ENCODE measurements around the gene CLN3.
"Not testable (repeated sequence)": the region's sequence is repeated elsewhere in the genome, so short reads cannot be mapped to it uniquely, and the experiment has no call there.

The CLN3 gene

DNA sequence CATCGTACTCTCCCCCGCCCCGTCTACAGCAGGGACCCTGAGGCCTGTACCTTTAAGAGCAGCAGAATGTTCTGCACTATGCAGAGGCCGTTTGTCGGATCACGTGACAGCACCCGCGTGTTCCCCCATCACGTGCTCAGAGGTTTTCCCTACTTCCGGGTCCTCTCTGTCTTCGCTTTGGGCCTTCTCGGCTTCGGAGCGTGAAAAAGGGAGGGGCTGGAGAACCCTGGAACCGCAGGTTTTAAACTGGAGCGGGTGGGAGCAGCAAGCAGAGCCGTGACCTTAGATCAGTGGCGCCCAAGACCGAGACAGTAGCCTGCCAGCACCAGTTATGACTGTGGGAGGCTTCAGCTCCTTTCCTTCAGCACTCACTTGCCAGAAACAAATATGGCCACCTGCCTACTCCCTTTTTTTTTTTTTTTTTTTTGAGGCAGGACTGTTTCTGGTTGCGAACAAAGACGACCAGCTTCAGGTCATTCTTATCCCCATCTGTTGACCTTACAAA lies at the start of gene CLN3:
TSS of gene CLN3 (minus strand) at position 105 of the 505 bp plus-strand sequence. CDS start 315 bp downstream, outside the sequence.
- peak; percentile 96 for DNase-seq

DNA sequence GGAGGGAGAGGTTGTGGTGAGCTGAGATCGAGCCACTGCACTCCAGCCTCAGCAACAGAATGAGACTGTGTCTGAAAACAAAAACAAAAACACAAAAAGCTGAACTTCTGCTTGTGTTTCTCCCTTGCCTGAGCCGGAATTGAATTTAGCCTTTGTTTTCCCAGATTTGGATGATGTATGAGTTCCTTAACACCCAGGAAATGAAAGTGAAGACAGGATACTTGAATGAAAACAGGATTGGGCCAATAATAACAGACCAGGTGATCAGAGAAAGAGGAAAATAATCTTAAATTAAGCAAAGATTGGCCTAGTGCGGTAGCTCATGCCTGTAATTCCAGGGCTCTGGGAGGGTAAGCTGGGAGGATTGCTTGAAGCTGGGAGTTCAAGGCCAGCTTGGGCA lies 48.5 kb upstream of the CLN3 start:
- DNase-seq, result no peak

DNA sequence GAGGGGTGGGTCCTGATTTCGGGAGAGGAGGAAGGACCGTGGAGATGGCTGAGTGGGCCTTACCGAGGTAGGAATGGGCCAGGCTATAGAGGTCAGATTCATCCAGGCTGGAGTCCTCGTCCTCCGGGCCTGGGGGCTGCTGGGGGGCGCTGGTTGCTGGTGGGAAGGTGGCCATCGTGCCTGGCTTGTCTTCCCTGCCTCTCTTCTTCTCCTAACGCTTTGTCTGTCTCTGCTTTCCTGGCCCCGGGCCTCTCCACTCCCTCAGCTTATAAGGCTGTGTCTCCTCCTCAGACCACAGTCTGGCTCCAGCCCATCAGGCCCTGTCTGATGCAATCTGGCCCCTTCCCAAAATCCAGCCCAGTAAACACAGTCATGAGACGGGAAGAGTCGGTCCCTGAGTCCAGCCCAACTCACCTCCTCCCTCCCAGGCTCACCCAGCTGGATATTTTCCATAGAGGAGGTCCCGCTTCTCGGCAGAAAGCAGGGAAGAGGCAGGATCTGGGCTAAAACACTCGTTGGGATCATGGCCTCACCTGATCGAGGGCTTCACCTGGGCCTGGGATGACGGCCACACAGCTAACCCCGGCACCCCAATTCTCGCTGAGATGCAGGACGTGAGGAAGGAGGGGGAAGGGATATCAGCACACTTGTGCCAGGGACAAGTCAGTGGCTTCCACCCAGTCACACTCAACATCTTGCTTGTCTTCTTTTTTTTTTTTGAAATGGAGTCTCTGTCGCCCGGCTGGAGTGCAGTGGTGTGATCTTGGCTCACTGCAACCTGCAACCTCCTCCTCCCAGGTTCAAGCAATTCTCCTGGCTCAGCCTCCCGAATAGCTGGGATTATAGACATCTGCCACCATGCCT lies 47.1 kb upstream of the CLN3 start, which contains the start of gene NUPR1:
TSS of gene NUPR1 (minus strand) at position 242 of the 864 bp plus-strand sequence. CDS start at position 175, 67 bp downstream.
- DNase-seq, result no peak

DNA sequence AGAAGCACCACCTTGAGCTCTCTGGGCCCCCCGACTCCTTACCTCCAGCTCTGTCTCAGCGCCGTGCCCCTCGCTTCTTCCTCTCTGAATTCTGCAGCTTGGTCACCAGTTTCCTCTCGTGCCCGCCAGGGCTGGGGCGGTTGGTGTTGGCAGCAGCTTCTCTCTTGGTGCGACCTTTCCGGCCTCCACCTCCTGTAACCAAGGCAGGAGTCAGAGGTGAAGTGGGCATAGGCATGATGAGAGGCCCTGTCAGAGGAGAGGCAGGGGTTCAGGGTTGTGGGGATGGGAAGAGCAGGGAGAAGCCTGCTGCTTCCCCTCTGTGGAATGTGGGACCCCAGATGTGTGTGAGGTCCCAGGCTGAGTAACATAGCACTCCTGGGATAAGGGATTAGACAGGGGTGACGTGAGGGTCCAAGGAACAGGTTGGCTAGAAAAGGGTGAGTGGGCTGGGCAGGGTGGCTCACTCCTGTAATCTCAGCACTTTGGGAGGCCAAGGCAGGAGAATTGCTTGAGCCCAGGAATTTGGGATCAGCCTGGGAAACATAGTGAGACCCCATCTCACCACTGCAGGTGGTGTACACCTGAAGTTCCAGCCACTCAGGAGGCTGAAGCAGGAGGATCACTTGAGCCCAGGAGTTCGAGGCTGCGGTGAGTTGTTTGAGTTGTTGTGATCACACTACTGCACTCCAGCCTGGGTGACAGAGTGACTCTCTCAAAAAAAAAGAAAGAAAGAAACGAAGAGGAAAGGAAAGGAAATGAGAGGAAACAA lies 46.3 kb upstream of the CLN3 start:
- no peak for DNase-seq

DNA sequence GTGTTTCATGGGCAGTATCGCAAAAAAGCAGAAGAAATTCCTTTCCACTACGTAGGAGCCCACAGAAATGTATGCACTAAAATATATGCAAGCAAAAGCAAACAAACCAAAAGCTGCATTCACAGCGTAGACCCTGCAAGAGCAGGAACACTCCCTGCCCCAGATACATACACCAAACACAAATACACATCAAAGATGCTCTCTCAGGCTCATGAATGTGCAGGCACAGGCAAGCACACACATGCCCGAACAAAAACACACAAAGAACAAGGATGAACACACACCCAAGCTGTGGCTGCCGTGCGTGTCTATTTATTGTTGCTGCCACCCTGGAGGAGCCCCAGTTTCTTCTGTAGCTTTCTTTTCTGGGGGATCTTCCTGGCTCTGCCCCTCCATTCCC lies 45.2 kb upstream of the CLN3 start:
- DNase-seq, result no peak

DNA sequence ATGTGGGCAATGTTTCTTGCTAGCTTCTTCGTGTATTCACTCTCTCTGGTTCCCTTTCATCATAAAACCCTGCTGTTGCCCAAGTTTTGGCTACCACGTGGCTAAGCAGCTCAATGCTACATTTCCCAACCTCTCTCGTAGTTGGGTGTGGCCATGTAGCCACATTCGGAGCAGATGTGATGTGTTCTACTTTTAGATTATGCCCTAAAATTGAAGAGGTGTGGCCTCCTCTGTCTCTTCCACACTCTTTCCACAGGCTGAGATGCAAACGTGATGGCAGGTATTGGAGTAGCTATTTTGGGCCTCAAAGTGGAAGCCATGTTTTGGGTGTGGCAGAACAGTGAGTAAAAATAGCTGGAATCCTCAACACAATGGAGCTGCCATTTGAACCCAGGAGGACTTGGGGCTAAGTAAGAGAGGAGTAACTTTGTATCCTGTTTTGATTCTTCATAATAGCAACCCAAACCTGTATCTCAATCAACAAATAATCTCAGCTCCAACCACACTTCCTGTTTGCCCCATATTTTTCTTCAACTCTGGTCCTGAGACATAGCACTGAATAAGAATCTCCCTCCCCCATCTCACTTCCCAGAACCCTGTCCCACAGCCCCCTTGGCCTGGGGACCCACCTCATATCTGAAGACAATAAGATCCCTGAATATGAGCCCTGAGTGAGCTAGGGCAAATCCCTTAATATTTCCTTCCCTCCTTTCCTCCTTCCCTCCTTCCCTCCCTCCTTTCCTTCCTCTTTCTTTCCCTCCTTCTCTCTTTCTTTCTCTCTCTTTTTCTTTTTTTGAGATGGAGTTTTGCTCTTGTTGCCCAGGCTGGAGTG lies 42.9 kb upstream of the CLN3 start:
- DNase-seq, result no peak

DNA sequence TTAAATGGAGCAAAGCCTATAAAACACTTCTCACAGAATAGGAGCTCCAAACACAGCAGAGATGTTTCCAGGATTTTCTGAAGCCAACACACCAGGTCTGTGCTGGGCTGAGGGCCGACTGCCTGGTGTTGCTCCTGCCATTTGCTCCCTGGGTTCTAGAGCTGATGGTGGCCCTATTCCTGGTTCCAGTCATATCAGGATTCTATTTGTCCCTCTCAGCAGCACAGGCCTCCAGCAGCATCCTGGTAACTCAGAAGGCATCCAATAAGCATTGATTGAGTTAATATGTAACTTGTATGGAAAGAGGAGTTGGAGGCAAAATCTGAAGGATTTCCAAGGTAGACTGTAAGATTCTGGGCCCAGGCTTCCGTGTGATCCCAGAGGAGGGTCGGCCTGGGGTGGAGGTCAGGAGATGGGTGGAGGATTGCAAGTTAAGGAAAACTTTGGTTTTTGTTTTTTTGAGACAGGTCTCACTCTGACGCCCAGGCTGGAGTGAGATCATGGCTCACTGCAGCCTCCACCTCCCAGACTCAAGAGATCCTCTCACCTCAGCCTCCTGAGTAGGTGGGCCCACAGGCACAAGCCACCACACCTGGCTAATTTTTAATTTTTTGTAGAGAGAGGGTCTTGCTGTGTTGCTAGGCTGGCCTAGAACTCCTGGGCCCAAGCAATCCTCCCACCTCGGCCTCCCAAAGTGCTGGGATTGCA lies 41.2 kb upstream of the CLN3 start:
- DNase-seq, result no peak

DNA sequence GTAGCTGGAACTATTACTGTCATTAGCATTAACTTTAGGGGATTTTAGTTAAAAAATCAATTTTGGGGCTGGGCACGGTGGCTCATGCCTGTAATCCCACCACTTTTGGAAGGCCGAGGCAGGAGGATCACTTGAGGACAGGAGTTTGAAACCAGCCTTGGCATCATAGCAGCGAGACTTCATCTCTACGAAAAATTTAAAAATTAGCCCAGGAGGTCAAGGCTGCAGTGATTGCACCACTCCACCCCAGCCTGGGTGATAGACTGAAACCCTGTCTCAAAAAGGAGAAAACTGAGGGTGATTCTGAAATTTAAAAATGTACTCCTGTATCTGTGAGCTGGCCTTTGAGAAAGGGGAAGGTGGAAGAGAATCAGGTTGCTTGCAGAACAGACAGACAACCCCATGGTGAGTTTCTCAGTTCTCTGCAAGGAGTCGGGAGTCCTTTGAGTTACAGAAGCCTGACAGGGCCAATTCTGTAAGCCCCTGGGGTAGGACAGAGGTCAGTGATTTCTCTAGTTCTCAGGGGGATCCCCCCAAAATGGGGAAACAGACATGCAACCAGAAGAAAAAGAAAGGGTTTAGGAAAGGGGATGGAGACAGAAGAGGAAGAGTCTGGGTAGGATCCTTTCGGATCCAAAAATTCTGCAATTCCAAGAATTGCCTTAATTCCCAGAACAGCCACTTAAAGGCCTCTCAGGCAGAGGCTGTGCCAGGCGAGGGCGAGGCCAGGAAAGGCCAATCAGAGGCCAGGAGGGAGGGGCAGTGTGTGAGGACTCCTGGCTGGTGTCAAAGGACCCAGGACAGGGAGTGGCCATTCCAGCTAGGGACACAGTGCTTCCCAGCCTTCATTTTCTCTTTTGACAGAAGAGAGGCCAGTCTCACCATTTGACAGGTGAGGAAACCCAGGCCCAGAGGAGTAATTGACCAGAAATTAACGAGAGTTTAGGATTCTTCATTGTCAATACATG lies 40.2 kb upstream of the CLN3 start:
- DNase-seq, result no peak

DNA sequence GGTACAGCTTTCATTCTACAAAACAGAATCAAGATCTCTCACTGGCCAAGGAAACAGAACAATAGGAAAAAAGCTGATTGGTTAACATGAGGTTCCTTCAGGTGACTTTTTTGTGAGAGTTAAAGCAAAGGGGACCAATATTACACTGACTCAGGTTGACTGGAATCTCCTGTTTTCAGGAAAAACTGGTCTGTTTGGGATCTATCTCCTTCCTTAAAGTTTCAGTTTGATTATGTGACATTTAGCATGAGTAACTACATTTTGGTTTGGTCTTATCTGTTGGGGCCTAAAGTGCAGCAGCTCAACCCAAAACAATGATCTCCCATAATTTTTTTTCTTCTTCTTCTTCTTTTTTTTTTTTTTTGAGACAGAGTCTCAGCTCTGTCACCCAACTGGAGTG lies 37.2 kb upstream of the CLN3 start:
- no peak for DNase-seq

DNA sequence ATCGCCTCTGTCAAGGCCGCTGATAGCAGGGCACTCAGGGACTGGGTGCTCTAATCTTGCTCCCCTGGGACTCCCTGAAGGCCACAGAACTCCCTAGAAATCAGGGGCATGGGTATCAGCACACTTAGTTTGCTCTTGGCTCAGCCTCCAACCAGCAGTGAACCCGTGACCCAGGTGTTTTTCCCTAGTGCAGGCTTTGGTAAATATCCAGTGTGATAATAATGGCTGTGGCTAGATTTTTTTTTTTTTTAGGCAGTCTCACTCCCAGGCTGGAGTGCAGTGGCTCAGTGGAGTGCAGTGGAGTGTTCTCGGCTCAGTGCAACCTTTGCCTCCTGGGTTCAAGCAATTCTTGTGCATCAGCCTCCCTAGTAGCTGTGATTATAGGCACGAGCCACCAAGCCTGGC lies 36.6 kb upstream of the CLN3 start:
- DNase-seq, result no peak

DNA sequence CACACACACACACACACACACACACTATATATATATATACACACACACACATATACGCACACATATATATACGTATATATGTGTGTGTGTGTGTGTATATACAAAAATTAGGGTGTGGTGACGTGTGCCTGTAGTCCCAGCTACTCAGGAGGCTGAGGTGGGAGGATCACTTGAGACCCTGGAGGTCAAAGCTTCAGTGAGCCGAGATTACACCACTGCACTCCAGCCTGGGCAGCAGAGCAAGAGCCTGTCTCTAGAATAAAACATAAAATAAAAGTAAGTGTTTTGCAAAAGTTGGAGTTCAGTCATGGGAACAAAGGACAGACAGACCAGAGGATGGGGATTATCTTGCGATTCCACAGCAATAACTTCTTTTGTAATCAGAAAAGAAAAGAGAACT lies 36.1 kb upstream of the CLN3 start:
- no peak for DNase-seq

DNA sequence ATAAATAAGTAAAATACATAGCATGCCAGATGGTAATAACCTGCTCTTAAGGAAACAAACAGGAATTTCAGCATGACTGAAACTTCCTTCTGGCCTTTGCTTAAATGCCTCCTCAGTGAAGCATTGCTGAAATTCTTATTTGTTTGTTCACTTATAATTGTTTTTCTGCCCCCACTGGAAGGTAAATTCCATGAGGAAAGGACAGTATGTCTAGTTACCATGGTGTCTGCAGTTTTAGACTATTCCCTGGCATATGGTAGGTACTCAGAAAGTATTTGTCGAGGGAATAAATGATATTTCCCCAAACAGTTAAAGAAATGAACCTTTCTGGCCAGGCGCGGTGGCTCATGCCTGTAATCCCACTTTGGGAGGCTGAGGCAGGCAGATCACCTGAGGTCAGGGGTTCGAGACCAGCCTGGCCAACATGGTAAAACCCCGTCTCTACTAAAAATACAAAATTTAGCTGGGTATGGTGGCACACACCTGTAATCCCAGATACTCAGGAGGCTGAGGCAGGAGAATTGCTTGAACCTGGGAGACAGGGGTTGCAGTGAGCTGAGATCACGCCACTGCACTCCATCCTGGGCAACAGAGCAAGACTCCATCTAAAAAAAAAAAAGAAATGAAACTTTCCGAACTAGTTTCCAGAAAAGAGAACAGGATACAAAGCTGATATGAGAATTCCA lies 35.4 kb upstream of the CLN3 start:
- not testable (repeated sequence) for DNase-seq

DNA sequence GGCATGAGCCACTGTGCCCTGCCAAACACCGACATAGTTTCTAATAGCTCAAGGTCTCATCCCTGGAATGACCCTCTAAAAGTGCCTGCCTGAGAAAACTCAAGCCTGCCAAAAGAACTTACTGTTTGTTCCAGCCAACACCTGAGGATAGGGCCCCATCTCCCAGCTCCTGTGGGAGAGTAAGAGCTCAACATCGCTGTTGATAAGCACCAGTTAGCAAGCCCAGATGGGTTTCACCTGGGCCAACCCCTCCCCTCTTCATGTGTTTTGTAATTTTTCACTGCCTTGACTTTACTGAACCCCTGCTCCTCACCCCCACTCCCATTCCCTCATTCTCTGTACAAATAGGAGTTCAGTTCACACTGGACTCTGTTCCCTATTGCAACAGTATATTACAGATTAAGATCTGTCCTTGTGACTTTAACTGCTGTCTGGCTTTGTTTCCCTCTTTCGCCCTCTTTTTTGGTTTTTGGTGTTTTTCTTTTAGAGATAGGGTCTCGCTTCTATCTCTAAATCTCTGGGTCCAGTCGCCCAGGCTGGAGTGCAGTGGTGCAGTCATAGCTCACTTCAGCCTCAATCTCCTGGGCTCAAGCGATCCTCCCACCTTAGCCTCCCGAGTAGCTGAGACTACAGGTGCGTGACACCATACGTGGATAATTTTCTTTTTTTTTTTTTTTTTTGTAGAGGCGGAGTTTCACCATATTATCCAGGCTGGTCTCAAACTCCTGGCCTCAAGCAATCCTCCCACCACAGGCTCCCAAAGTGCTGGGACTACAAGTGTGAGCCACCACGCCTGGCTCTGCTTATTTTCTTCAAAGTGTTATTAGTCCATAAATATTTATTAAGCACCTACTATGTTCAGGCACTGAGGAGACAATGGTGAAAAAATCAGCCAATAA lies 34.6 kb upstream of the CLN3 start:
- no peak for DNase-seq

DNA sequence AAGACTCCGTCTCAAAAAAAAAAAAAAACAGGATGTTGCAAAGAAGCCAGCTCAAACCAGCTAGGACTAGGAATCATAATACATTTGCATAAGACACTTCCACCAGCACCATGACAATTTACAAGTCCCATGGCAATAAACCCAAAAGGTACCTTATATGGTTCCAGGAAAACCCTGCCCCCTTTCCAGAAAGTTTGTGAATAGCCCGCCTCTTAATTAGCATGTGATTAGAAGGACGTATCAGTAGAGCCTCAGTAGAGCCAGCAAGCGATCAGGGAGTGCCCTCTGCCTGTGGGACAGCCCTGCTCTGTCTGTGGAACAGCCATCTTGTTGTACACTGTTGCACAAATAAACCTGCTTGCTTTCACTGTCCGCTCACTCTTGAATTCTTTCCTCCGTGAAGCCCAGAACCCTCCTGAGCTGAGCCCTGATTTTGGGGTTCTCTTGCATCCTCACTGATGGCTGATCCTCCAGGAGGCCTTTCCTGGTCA lies 32.9 kb upstream of the CLN3 start:
- no peak for DNase-seq

DNA sequence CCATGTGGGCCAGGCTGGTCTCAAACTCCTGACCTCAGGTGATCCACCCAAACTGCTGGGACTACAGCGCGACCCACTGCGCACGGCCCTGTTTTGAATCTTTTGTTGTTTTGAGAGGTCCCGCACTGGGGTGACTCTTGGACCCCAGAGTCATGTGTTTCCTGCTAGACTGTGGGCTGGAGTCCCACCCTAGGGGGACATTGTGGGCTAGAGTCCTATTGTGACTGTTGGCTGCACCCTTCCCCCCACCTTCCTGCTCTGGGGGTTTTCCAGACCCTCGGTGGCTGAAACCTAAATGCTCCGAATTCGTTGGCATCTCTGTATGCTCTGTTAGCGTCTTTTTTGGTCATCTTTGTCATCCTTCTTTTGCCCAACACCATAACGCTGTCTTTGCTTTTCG lies 30.9 kb upstream of the CLN3 start:
- no peak for DNase-seq

DNA sequence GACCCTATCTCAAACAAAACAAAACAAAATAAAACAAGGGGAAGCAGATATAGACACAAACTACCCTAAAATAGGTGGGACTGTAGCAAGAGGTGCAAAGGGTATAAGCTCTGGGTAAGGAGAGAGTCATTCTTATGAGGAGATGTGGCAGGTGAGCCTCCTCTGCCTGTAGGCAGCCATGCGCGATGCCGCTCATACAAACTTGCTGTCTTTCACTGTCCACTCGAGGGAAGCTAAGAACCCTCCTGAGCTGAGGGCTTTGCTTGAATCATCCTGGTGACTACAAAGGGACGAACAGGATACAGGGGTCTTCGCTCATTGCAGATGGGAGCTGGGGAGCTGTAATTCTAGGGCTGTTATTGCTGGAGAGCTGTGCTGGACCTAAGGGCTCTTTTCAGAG lies 29.6 kb upstream of the CLN3 start:
- no peak for DNase-seq

DNA sequence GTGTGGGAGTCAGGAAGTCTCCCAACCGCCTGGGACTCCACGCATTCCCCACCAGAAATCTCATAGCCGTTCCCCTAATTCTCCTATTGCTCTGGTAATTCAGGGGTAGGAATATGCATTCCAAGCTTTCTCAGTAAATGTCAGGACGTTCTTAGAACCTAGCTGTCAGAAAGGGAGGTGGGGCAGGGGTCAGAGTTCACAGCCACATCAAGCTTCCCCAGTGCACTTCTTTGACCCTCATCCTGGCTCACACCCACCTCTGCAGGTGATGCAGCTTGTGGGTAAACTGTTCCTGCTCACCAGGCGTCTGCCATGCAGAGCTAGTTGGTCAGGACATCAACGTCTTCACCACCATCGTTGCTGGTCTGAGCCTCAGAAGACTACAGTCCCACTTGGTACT lies 28.8 kb upstream of the CLN3 start:
- no peak for DNase-seq

DNA sequence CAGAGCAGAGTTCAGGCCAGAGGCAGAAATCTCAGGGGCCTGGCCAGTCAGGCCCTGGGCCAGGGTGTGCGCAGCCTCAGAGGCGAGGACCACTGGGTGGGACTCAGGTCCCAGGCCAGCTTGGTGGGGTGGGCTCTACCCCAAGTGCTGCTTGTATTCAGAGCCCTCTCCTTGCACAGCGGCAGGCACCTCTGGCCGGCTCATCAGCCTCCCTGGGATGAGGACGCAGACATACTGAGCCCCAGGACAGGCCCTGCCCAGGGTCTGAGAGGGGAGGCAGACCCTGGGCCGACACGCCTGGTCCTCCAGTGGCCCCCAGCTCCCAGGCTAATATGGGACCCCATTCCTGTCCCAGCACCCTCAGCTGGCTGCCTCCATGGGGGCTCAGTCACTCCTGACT lies 22.4 kb upstream of the CLN3 start:
- no peak for DNase-seq
